Activated T-cell treated with anti-CD3 and anti-CD28 coated beads for 24 hours (primary cell): ENCODE measurements around the gene SWT1.

Experiments
- DNase-seq: peaks from one replicate; pipeline ENCODE4 v3.0.0-alpha.2; 2020; ENCODE audit warnings: low read depth

Gene SWT1, protein sequence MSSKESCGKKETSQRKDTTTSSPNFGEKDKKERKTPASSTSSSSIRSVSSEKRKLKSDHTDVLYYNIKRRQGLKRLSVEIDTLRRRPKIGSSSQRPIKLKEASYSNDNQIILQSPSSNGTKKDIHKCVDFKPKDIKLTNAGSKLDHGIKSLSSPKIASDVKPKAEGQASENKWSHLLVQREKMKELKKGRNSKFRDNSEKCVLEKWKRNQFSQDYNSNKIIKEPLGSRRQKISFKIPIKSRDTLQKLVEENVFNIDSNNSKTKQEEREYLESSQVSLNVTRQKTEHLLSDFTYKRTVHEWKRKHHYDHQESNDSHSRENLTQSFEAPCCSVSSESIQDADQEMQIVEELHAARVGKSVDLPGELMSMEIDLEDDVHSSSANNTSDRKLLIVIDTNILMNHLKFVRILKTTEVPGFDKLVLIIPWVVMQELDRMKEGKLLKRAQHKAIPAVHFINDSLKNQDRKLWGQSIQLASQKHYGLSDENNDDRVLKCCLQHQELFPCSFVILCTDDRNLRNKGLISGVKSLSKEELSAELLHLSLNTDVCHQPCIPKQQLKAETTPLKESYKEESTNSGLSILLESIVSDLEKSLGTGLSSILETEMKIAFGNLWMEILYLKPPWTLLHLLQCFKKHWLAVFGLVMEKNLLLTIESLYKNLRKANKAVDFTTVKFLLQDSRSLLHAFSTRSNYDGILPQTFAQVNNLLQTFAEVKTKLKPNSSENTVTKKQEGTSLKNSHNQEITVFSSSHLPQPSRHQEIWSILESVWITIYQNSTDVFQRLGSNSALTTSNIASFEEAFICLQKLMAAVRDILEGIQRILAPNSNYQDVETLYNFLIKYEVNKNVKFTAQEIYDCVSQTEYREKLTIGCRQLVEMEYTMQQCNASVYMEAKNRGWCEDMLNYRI

DNA sequence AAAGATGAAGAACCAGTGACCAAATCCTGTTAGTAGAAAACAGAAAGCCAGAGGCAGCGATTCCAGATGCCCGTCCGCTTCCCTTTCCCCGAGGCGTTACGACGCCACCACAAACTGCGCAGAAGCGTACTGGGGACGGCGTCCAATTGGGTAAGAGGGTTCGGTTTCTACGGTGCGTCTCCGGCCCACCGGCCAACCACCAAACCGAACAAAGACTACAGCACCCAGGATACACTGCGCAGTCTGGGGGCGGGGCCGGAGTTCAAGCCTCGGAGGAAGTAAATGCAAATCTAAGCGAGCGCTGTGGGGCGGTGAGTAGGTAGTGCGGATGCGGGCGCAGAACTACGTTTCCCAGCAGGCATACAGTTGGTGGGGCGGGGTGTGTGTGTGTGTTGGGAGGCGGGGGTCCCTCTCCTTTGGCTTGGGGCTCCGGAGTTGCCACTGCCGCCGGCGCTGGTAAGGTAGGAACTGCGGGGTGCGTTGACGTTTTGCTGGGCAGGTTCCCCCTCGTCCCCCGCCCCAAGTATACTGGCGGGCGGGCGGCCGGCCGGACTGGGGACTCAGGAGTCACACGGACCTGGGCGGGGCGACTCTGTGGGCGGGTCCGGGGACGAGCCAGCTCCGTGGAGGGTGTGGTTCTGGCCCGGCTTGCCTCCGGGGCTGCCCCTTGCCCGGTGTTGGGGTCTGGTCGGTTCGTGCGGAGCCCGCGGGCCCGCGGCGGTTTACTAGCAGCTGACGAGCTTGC, at the start of gene SWT1, which contains the start of gene TRMT1L:
TSS of gene SWT1 (plus strand) at position 314 of the 745 bp plus-strand sequence. CDS start 3,675 bp downstream, outside the sequence.
TSS of gene TRMT1L (minus strand) at position 100 of the 745 bp plus-strand sequence. CDS start 241 bp downstream, outside the sequence.
- peak; percentile 98 for DNase-seq

DNA sequence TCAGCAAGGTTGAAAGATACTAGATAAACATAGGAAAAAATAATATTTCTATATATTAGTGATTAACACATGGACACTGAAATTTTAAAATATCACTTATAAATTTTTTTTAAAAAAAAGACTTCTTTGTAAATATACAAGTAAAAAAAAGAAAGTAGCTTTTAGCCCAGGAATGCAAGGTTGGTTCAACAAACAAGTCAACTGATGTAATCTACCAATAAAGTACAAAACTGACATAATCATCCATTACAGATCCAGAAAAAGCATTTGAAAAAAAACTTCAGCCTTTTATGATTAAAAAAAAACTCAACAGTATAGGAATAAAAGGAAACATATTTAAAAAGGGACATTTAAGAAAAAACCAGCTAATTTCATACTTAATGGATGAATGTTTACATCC, 48.6 kb upstream of the SWT1 start:
- DNase-seq, result no peak

DNA sequence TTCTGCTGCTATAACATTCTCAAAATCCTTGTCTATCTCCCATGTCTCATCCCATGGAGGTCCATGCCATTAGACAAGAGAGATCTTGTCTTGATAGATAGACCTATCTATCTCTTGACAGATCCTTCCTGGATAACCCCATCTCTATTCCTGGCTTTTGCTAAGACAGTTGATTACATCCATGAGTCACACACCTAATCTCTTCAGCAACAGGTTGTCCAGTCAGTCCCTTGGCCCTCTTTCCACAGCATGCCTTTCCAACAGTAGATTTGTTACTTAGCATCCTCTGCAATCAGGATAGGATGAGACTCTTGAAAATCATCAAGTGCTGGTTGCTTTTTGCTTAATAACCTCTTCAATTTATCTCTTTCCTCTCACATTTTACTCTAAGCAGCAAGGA, 46.8 kb upstream of the SWT1 start:
- no peak for DNase-seq

DNA sequence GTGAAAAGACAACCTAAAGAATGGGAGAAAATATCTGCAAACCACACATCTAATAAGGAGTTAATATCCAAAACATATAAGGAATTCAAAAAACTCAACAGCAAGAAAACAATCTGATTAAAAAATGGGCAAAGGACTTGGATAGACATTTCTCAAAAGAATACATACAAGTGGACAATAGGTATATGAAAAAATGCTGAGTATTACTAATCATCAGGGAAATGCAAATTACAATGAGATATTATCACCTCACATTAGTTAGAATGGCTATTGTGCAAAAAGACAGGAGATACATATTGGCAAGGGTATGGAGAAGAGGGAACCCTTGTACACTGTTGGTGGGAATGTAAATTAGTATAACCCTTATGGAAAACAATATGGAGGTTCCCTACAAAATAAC, 45.1 kb upstream of the SWT1 start:
- no peak for DNase-seq

DNA sequence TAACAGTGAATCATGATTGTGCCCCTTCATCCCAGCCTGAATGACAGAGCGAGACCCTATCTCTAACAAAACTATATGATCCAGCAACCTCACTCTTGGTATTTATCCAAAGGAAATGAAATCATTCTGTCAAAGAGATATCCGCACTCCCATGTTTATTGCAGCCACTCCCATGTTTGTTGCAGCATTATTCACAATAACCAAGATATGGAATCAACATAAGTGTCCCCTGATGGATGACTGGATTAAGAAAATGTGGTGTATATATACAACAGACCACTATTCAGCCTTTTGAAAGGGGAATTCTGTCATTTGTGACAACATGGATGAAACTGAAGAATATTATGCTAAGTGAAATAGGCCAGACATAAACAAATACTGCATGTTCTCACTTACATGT, 44.6 kb upstream of the SWT1 start:
- DNase-seq, result no peak

DNA sequence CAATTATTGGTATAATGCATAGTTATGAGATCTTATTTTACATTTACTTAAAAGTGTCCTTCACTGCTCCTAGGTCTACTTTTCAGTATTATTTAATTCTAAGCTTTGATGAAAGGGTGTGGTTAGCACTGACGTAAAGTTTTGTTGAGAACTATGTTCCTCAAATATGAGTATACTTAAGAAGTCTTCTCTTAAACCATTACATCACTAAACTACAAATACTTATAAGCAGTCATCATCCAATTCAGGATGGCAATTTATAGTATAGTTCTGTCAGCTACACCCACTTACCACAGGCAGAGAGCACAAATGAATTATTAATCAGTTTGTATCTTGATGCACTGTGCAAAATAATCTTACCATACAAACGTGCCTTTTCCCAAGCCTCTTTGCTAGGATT, 27.3 kb upstream of the SWT1 start:
- DNase-seq, result no peak

DNA sequence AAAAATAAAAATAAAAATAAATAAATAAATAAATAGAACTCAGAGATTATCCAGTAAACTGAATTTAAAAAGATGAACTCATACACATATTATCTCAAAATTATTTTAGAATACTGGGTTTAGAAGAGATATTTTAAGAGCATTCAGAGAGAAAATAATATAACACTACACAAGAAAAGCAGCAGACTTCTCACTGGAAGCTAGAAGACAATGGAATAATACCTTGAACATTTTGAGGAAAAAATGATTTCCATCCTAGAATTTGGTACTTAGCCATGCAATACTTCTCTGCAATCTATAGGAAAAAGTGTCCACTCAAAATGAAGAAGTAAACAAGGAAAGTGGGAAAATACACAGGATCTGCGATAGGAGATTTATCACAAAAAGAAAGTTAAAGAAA, 24.4 kb upstream of the SWT1 start:
- no peak for DNase-seq

DNA sequence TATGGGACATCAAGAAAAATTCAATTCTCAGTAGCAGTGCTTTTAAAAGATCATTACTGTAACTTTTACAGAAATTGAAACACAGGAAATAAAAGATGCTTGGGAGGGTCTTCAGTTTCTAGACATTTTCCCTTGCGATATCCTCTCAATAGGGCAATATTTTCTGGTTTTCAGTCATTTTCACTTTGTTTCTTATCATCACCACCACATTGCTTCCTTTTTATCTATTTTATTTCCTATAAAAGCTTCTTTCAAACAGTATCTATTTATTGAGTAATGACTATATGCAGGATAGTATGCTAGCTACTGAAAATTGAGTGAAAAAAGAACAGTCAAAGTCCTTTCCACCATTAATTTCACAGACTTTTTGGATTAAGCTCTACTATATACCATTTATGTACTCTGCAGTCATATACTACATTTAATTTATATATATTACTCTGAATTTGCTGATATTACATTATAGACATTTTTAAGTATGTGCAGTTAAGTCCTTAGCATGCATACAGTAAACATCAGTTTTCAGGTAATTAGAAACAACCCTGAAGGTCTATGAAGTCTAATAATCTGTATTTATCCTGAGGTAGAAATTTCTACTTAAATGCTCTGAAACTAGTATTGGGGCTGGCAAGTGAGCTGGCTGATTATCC, 18.9 kb upstream of the SWT1 start:
- DNase-seq, result no peak

DNA sequence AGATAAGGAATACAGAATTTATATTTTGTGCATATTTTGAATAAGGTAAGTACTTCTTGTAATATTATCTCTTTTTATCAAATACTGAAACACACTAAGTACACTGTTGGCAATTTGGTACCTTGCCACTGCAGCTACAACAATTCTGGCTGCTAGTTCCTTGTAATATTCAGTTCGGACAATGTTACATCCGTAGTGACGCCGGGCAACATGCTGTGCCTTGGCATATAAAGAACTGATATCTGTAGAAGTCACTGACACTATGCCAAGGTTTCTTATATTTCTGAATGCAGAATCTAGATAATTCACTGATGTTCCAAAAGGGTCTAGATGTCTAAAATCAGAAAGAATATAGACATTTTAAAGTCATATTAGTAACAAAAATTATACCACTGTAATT, 17.7 kb upstream of the SWT1 start:
- no peak for DNase-seq

DNA sequence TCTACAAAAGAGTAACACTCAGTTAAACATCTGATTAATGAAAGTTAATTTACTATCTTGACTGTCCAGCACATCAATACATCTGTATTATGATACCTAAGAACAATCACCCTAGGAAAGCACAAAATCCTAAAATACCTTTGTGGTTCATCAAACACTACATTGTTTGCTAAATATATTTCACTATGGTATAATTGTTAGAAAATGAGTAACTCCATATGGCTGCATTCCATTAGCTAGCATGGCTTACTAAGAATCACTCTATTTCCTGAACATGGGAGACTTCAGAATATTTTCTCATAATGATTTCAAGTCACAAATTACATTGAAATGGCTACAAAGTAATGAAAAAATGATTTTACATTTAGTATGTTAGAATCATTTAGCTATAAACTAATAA, 12.7 kb upstream of the SWT1 start:
- DNase-seq, result no peak

DNA sequence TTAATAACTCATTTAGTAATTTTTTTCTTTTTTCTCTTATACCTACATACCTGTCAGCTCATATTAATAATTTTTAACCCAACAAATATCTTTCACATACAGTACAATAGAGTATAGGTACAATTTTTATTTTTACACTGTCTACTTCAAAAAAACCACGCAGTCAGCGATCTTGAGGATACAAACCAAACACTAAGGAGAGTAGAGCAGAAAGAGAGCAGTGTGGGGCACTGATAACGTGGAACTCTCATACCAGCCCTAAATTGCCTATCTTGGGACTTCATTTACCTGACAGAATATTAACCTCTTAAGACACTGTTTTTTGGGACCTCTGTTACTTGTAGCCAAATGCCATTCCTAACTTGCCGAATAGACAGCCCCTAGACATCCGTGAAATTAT, 5.8 kb upstream of the SWT1 start:
- no peak for DNase-seq

DNA sequence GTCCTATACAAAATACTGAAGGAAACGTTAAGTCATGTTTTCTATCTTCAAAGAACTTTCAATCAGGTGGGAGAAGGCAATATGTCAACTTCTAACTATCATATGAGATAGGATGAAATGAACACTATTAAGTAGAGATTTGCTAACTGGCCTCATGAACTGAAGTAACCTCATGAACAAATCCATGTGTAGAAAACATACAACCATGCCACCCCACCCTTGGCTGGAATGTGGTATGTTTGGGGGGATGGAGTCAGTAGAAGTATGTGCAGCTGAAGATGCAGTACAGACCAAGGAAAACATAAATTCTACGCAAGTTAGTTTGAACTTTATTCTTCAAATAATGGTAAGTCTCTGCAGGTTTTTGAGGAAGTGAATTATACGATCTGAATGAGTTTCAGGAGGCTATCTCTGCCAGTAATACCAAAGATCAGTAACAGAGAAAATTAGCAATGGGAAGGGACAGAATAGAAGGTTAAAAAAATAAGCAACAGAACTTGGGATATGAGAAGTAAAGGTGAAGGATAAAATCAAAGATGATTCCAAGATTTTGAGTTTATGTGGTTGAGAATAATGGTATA, 4.7 kb upstream of the SWT1 start:
- DNase-seq, result no peak

DNA sequence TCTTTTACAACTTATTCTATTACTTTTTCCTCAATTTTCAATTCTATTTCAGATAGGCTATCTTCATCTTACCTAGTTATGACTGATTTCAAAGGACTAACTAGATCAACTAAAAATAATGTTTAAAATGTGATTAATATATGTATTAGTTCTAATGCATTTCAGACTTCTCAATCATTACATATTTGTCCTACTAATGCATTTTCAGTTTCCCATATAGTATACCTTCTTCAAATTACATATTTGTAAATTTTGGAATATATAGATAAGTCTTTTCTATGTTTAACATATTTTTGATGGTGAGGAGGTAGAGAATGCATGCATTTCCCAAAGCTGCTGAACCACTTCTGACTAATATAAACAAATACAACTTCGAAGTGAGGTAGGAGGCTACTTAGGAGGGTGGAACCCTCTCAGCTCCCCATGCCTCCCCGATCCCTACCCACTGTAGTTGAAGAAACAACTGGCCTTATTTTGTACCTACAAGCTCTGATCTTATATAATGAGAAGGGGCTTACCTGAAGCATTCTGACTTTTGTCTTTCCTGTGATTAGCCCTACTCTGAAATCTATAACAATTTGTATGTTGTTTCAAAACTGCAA, 2.0 kb upstream of the SWT1 start:
- no peak for DNase-seq

DNA sequence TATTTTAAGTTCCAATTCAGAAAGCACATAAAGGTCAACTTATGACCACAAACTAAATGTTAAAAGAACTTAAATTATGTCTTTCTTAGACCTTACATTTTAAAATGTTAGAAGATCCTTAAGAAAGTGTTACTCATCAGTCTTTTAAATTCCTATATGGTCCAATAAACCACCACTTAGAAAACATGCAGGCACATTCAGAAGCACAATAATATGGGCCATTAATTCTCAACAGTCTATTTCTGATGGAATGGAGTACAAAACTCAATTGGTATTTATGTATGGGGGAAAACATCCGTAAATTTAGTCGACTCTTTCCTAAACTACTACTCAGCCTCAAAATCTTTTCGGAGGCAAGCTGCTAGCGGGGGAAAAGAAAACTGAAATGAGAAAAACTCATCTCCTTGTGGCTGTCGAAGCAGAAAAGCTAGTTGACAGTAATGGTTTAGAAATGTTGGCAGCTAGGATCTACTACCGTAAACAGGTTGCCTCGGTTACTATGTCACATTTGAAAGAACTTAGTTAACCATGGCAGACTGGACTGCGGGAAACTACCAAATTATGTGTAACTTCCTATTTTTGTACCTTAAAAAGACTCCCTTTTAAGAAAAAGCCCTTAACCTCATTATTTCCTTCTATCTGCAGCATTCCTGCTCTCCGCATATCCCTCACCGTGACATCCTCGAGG, 1.2 kb upstream of the SWT1 start:
- DNase-seq, result no peak

DNA sequence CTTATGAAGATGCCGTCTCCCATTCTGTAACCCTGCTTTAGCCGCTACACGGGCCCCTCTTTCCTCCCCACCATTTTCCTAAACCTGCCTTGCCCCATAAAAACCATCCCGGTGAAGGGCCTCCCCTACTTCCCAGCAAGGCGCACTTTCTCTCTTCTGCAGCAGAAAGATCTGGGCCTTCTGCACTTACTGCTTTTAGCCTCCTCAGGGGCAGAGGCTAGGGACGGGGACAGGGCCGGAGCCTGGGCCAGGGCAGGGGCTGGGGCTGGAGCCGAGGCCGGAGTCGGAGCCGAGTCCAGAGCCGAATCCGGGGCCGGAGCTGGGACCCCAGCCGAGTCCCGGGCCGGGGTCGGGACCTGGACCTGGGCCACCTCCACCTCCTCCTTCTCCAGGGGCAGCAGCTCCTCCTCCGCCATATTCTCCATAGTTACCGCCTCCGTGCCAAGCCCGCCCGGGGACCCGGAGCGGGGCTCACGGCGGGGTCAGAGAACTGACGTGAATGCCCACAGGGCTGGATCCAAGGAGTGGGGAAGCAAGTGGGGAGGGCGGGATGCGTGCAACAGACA, 596 bp upstream of the SWT1 start:
- DNase-seq, result no peak

DNA sequence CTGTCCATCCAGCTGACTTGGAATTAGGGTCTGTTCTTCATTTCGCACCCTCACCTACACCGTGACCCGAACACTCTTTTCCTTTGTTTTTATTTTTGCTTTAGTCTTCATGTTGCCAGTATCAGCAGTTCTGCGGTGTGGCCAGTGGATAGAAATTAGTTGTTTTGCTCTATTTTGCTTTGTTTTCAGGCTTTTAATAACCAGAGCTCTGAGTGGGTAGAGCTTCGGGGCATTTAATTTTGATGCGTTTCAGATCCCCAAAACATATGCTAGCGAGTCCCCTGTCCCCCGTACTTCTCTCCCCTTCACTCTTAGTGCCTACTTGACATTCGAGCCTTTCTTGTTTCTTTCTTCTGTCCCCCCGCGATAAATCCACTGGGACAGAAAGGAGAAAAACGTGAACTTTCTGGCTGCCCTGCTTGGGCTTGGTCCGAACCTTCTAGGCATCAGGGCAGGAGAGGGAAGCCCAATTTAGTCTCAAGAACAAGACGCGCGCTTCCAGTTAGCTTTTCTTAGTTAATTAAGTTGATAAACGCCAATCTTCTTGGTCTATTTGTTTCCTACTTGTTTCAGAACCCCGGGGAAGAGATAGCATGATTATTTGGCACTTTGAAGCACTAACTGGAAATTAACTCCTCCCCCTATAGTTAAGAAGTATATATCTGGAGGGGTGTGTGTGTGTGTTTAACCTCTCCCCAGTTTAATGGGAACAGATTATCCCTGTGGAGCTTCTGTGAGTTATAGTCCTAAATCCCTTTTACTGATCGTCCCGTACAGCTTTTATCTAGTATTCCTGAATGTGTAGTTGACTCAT, 839 bp downstream of the SWT1 start:
- no peak for DNase-seq

DNA sequence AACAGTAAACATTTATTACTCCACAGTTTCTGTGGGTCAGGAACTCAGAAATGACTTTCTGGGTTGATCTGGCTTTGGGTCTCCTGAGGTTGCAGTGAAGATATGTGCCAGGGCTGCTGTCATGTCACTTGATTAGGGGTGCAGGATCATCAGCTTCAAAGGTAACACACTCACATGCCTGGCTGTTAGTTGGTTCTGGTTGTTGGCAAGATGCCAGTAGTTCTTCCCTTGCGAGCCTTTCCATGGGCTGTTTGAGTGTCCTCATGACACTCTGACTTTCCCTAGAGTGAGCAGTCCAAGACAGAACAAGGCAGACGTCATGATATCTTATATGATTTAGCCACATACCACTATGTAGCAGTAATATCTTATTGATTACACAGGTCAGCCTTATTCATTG, 1.8 kb downstream of the SWT1 start:
- DNase-seq, result no peak

DNA sequence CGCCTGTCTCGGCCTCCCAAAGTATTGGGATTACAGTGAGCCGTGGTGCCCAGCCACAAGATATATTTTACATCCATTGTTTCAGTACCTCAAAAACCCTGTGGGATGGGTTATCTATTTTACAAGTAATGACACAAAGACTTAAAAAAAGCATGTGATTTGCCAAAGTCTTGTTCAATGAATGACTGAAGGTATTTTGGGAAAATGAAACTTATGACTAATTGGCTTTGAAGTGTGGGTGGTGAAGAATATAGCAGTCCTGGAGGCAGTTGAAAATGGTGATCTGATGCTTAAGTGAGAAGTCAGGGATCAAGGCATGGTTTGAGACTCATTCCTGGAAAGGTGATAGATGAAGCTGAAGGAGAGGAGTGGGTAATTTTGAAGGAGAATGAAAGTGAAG, 3.0 kb downstream of the SWT1 start:
- DNase-seq, result no peak

DNA sequence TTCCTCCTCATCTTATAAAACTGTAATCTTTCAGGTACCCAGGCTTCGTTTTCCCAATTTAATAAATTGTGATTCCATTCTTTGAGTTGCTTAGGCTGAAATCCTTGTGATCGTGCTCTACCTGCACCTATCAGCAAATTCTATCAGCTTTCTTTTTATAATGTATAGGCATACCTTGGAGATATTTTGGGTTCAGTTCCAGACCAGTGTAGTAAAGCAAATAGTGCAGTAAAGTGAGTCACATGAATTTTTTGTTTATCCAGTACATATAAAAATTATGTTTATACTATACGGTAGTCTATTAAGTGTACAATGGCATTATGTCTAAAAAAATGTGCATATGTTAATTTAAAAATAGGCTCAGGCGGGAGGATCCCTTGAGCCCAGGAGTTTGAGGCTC, 5.5 kb downstream of the SWT1 start:
- DNase-seq, result no peak
